ENCODE measurements around the gene DDHD1. TPM values are rescaled to one million over a fixed set of nuclear protein-coding genes. Genes with fewer than 3 reads are reported as not detected.
"Not testable (repeated sequence)": the region's sequence is repeated elsewhere in the genome, so short reads cannot be mapped to it uniquely, and the experiment has no call there.

Gene DDHD1
- total RNA-seq, 4 donors from 2014 or later, result 1.4 to 14.3 (median 5.8) TPM

GRCh38 chr14:53106768-53107167 is 46.4 kb downstream of the DDHD1 start:
- TF ChIP-seq CTCF (IDR thresholded peaks at IDR 0.05), result no peak
- no peaks in the 10 kb centered on the region for H3K4me1 ChIP-seq

GRCh38 chr14:53103636-53104340 is 49.3 kb downstream of the DDHD1 start:
- Histone ChIP-seq H3K27me3 (no peaks in the 10 kb centered on the region), H3K4me1 (no peaks in the 10 kb centered on the region), H3K27ac (no peak overlapping the region), H3K36me3 (no peaks in the 10 kb centered on the region), H3K4me3 (no peak overlapping the region), H3K9me3 (peaks cover 0 to 16% (median 15%) of the 10 kb centered on the region in 3 donors)
- TF ChIP-seq POLR2A (IDR thresholded peaks at IDR 0.05) (no peak), CTCF (IDR thresholded peaks at IDR 0.05) (no peak)
- DNase-seq, result no peak
- intact Hi-C loops (cut with DNase I), result no loop called here
- 76 to 81% methylated on average over 5 of the region's 5 CpGs for WGBS, 2 donors

More at GRCh38 chr14:53106768-53107167, 46.4 kb downstream of the DDHD1 start:
- Histone ChIP-seq H3K36me3 (no peaks in the 10 kb centered on the region), H3K4me3 (no peak overlapping the region), H3K27ac (no peak overlapping the region), H3K9me3 (peaks cover 0 to 16% (median 15%) of the 10 kb centered on the region in 3 donors), H3K27me3 (no peaks in the 10 kb centered on the region)
- no peak for DNase-seq
- intact Hi-C loops (cut with DNase I), result no loop called here
- 94 to 100% methylated on average over 1 of the region's 1 CpG for WGBS, 2 donors

- Histone ChIP-seq H3K9me3 (peaks cover 0 to 4% (median 0%) of the 10 kb centered on the region in 3 donors), H3K4me1 (no peaks in the 10 kb centered on the region), H3K27me3 (no peaks in the 10 kb centered on the region), H3K4me3 (no peak overlapping the region), H3K36me3 (no peaks in the 10 kb centered on the region), H3K27ac (no peak overlapping the region)
- 94 to 100% methylated on average over 1 of the region's 1 CpG for WGBS, 2 donors
- TF ChIP-seq POLR2A (IDR thresholded peaks at IDR 0.05) (no peak), CTCF (IDR thresholded peaks at IDR 0.05) (no peak)
- intact Hi-C loops (cut with DNase I), result no loop called here
- DNase-seq, result no peak
Observed at GRCh38 chr14:53093206-53093605, 59.9 kb downstream of the DDHD1 start.

GRCh38 chr14:53090853-53091252 is 62.3 kb downstream of the DDHD1 start:
- Histone ChIP-seq H3K27ac (no peak overlapping the region), H3K27me3 (no peaks in the 10 kb centered on the region), H3K36me3 (no peaks in the 10 kb centered on the region), H3K4me1 (no peaks in the 10 kb centered on the region), H3K4me3 (no peak overlapping the region), H3K9me3 (peaks cover 0 to 4% (median 0%) of the 10 kb centered on the region in 3 donors)
- DNase-seq, result no peak
- WGBS, 2 donors, result 82 to 88% methylated on average over 2 of the region's 2 CpGs
- intact Hi-C loops (cut with DNase I), result no loop called here
- TF ChIP-seq POLR2A (IDR thresholded peaks at IDR 0.05), result no peak
- TF ChIP-seq CTCF (IDR thresholded peaks at IDR 0.05), result no peak

GRCh38 chr14:53084954-53085353 is 68.2 kb downstream of the DDHD1 start:
- 100% methylated on average over 5 of the region's 7 CpGs; no CpG with 5 or more reads in 1 of the 2 donors for WGBS, 2 donors
- H3K4me1 ChIP-seq; intact Hi-C loops (cut with DNase I); H3K4me3 ChIP-seq; DNase-seq; H3K27ac ChIP-seq; H3K9me3 ChIP-seq; H3K27me3 ChIP-seq: not testable (repeated sequence)
- peaks cover 0 to 11% (median 0%) of the 10 kb centered on the region in 3 donors for H3K36me3 ChIP-seq

Data from esophagus squamous epithelium (tissue), 5 donors.